Measurements from ENCODE around the gene NME1.

DNA sequence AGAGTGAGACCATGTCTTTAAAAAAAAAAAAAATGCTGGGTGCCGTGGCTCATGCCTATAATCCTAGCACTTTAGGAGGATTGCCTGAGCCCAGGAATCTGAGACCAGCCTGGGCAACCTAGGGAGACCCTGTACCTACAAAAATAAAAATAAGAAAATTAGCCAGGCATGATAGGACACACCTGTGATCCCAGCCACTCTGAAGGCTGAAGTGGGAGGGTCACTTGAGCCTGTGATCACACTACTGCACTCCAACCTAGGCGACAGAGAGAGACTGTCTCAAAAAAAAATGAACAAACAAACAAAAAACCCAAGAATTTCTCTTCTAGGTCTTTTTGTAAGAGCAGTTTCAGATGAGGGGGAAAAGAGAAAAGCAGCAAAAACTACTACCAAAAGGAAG is 47.5 kb downstream of the NME1 start:
- no peak for TF ChIP-seq POLR2A (IDR thresholded peaks at IDR 0.05)
- TF ChIP-seq, protein P1, sequence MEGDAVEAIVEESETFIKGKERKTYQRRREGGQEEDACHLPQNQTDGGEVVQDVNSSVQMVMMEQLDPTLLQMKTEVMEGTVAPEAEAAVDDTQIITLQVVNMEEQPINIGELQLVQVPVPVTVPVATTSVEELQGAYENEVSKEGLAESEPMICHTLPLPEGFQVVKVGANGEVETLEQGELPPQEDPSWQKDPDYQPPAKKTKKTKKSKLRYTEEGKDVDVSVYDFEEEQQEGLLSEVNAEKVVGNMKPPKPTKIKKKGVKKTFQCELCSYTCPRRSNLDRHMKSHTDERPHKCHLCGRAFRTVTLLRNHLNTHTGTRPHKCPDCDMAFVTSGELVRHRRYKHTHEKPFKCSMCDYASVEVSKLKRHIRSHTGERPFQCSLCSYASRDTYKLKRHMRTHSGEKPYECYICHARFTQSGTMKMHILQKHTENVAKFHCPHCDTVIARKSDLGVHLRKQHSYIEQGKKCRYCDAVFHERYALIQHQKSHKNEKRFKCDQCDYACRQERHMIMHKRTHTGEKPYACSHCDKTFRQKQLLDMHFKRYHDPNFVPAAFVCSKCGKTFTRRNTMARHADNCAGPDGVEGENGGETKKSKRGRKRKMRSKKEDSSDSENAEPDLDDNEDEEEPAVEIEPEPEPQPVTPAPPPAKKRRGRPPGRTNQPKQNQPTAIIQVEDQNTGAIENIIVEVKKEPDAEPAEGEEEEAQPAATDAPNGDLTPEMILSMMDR (IDR thresholded peaks at IDR 0.05) = no peak

Data from Peyer's patch (tissue), 4 donors.